IMR-90 (cell line): ENCODE results near the gene RLN3. TPM values are rescaled to one million over a fixed set of nuclear protein-coding genes. Genes with fewer than 3 reads are reported as not detected.

Experiments
- ATAC-seq: fragments of 200-7000 bp; cut with Tn5 transposase; 2 replicates; pipeline ENCODE4 v1.9.1; 2020; ENCODE audit warnings: low read depth, mild to moderate bottlenecking, moderate library complexity
- BruUV-seq: library from RNA; stranded (reverse); fragments of 400-500 nt; replicated peaks from 2 replicates; lab custom pipeline; 2021; lab: Mats Ljungman, UMichigan
- CTCF ChIA-PET: fragments of 300-600 bp; formaldehyde crosslinking; extraction: SDS; loops from one replicate; lab custom pipeline; 2021; ENCODE audit warnings: antibody characterized with exemption; lab: Yijun Ruan, JAX
- POLR2A ChIA-PET: fragments of 300-600 bp; sonication (Branson Sonifier 250); formaldehyde crosslinking; loops from one replicate; lab custom pipeline; 2022; ENCODE audit warnings: antibody characterized with exemption; ENCODE audit not compliant: unreplicated experiment; lab: Charles Lee
- DNase-seq: peaks from one replicate; pipeline ENCODE4 v3.0.0; 2013
- H2AFZ ChIP-seq: replicated peaks from 2 replicates; pipeline ENCODE3; 2013; ENCODE audit warnings: low read length, mild to moderate bottlenecking; ENCODE audit not compliant: poor library complexity
- H2AK5ac ChIP-seq: 2 replicates; pipeline ENCODE4 v1.6.1; 2013; ENCODE audit warnings: low read depth, low read length, inconsistent platforms
- H2AK9ac ChIP-seq: replicated peaks from 2 replicates; pipeline ENCODE3; 2013; ENCODE audit warnings: mild to moderate bottlenecking, low read depth, low read length, moderate library complexity; ENCODE audit not compliant: poor library complexity
- H2BK120ac ChIP-seq: 2 replicates; pipeline ENCODE4 v1.6.1; 2013; ENCODE audit warnings: low read depth, low read length, inconsistent platforms
- H2BK15ac ChIP-seq: 3 replicates; pipeline ENCODE4 v1.6.1; 2013; ENCODE audit warnings: low read depth, low read length, inconsistent platforms
- H2BK20ac ChIP-seq: 2 replicates; pipeline ENCODE4 v1.6.1; 2013; ENCODE audit warnings: low read depth, mild to moderate bottlenecking, inconsistent platforms, low read length, moderate library complexity
- H2BK5ac ChIP-seq: 2 replicates; pipeline ENCODE4 v1.6.1; 2013; ENCODE audit warnings: mild to moderate bottlenecking, low read depth, low read length, inconsistent platforms; ENCODE audit not compliant: poor library complexity, severe bottlenecking
- H3K14ac ChIP-seq: replicated peaks from 2 replicates; pipeline ENCODE4 v1.6.1; 2013; ENCODE audit warnings: low read depth, low read length, inconsistent platforms
- H3K18ac ChIP-seq: 2 replicates; pipeline ENCODE4 v1.6.1; 2013; ENCODE audit warnings: low read depth, low read length, control low read depth
- H3K23ac ChIP-seq: 2 replicates; pipeline ENCODE4 v1.6.1; 2013; ENCODE audit warnings: low read depth, low read length, inconsistent platforms
- H3K27ac ChIP-seq: 2 replicates; pipeline ENCODE4 v1.5.1; 2013; ENCODE audit warnings: mild to moderate bottlenecking, control low read depth, low read length; ENCODE audit not compliant: insufficient read depth
- H3K27me3 ChIP-seq: 2 replicates; pipeline ENCODE4 v1.6.1; 2013; ENCODE audit warnings: low read length; ENCODE audit not compliant: control insufficient read depth, insufficient read depth
- H3K36me3 ChIP-seq: 2 replicates; pipeline ENCODE4 v1.6.1; 2013; ENCODE audit warnings: low read length, mixed read lengths; ENCODE audit not compliant: control insufficient read depth, insufficient read depth
- H3K4ac ChIP-seq: 2 replicates; pipeline ENCODE4 v1.6.1; 2013; ENCODE audit warnings: low read depth, low read length, inconsistent platforms
- H3K4me1 ChIP-seq: 2 replicates; pipeline ENCODE4 v1.6.1; 2013; ENCODE audit warnings: low read length, mixed read lengths; ENCODE audit not compliant: control insufficient read depth, insufficient read depth
- H3K4me2 ChIP-seq: 2 replicates; pipeline ENCODE4 v1.6.1; 2013; ENCODE audit warnings: low read depth, mild to moderate bottlenecking, control low read depth, low read length, moderate library complexity
- H3K4me3 ChIP-seq: 2 replicates; pipeline ENCODE4 v1.5.1; 2013; ENCODE audit warnings: low read depth, mild to moderate bottlenecking, control low read depth, low read length, moderate library complexity; ENCODE audit not compliant: insufficient read depth
- H3K56ac ChIP-seq: 2 replicates; pipeline ENCODE4 v1.6.1; 2013; ENCODE audit warnings: low read length, inconsistent platforms; ENCODE audit not compliant: insufficient read depth; ENCODE audit errors: extremely low read depth
- H3K79me1 ChIP-seq, 2 experiments: 2 replicates each; pipeline ENCODE4 v1.6.1; 2013; ENCODE audit warnings: low read length in 2 of 2, inconsistent platforms in 1 of 2, low read depth in 1 of 2
- H3K9ac ChIP-seq: 2 replicates; pipeline ENCODE4 v1.6.1; 2013; ENCODE audit warnings: low read depth, low read length, control low read depth
- H3K9me1 ChIP-seq: 2 replicates; pipeline ENCODE4 v1.6.1; 2013; ENCODE audit warnings: low read length, inconsistent platforms; ENCODE audit not compliant: insufficient read depth
- H3K9me3 ChIP-seq: 2 replicates; pipeline ENCODE4 v1.6.1; 2013; ENCODE audit warnings: low read length; ENCODE audit not compliant: control insufficient read depth, insufficient read depth
- H4K20me1 ChIP-seq: 2 replicates; pipeline ENCODE4 v1.6.1; 2013; ENCODE audit warnings: low read length, inconsistent platforms; ENCODE audit not compliant: insufficient read depth
- H4K5ac ChIP-seq: 2 replicates; pipeline ENCODE4 v1.6.1; 2013; ENCODE audit warnings: mild to moderate bottlenecking, low read depth, low read length, control low read depth
- H4K8ac ChIP-seq, 2 experiments: 2 replicates each; pipeline ENCODE4 v1.6.1; 2013; ENCODE audit warnings: low read depth in 2 of 2, low read length in 2 of 2, control low read depth in 1 of 2, inconsistent platforms in 1 of 2
- H4K91ac ChIP-seq: 2 replicates; pipeline ENCODE4 v1.6.1; 2013; ENCODE audit warnings: low read depth, low read length, inconsistent platforms; ENCODE audit not compliant: insufficient read depth
- BHLHE40 ChIP-seq: fragments of 150-350 bp; IDR thresholded peaks from 2 replicates; pipeline ENCODE4 v1.6.1; 2016; ENCODE audit warnings: mild to moderate bottlenecking, low read depth, low read length
- CEBPB ChIP-seq: IDR thresholded peaks from 2 replicates; pipeline ENCODE4 v1.6.1; 2012; ENCODE audit warnings: low read depth, low read length, improper control_type of control experiment
- CHD1 ChIP-seq: IDR thresholded peaks from 2 replicates; pipeline ENCODE4 v1.6.1; 2012; ENCODE audit warnings: low read depth, low read length, improper control_type of control experiment
- FOS ChIP-seq: fragments of 150-350 bp; IDR thresholded peaks from 2 replicates; pipeline ENCODE4 v1.6.1; 2016; ENCODE audit warnings: low read depth, low read length
- MAFK ChIP-seq: IDR thresholded peaks from 2 replicates; pipeline ENCODE4 v1.6.1; 2012; ENCODE audit warnings: low read depth, low read length, improper control_type of control experiment
- MAZ ChIP-seq: IDR thresholded peaks from 2 replicates; pipeline ENCODE4 v1.6.1; 2012; ENCODE audit warnings: low read depth, mild to moderate bottlenecking, low read length, improper control_type of control experiment, moderate library complexity, borderline replicate concordance
- MXI1 ChIP-seq: IDR thresholded peaks from 2 replicates; pipeline ENCODE4 v1.6.1; 2012; ENCODE audit warnings: low read depth, mild to moderate bottlenecking, low read length, moderate library complexity, borderline replicate concordance
- NFE2L2 ChIP-seq: fragments of 150-350 bp; IDR thresholded peaks from 2 replicates; pipeline ENCODE4 v1.6.1; 2016; ENCODE audit warnings: low read depth, mild to moderate bottlenecking, low read length
- POLR2A ChIP-seq: IDR thresholded peaks from 2 replicates; pipeline ENCODE4 v1.6.1; 2012; ENCODE audit warnings: mild to moderate bottlenecking, low read depth, low read length
- RAD21 ChIP-seq: IDR thresholded peaks from 2 replicates; pipeline ENCODE4 v1.6.1; 2012; ENCODE audit warnings: low read length, improper control_type of control experiment
- RCOR1 ChIP-seq: IDR thresholded peaks from 2 replicates; pipeline ENCODE4 v1.6.1; 2012; ENCODE audit warnings: mild to moderate bottlenecking, low read length, improper control_type of control experiment; ENCODE audit not compliant: insufficient replicate concordance
- RFX5 ChIP-seq: IDR thresholded peaks from 2 replicates; pipeline ENCODE4 v1.8.0; 2012; ENCODE audit warnings: low read depth, mild to moderate bottlenecking, low read length, moderate library complexity
- SMC3 ChIP-seq: fragments of 150-350 bp; IDR thresholded peaks from 2 replicates; pipeline ENCODE4 v1.6.1; 2016; ENCODE audit warnings: low read depth, mild to moderate bottlenecking, antibody characterized with exemption, low read length, moderate library complexity
- USF2 ChIP-seq: fragments of 150-350 bp; IDR thresholded peaks from 2 replicates; pipeline ENCODE4 v1.6.1; 2017; ENCODE audit warnings: mild to moderate bottlenecking, antibody characterized with exemption, low read length, low read depth
- WGBS, 2 experiments: methylation state at CpG; one replicate each; pipeline versions ENCODE4 v1.1.5 to v1.1.7; 2013; ENCODE audit warnings: missing lambda C conversion rate in 2 of 2; ENCODE audit not compliant: insufficient read length in 1 of 2; ENCODE audit errors: extremely low coverage in 2 of 2; 5-methylcytosine and 5-hydroxymethylcytosine counted together
- dilution Hi-C: fragments of 300-500 bp; cut with HindIII; formaldehyde crosslinking; loops from one replicate; pipeline ENCODE4 v1.14.3; 2018; ENCODE audit warnings: low sequenced_read_pairs; ENCODE audit not compliant: unreplicated experiment
- in situ Hi-C: fragments of 300-500 bp; cut with MboI; formaldehyde crosslinking; loops from 3 replicates; pipeline ENCODE4 v1.14.3; 2019; ENCODE audit warnings: low sequenced_read_pairs, inconsistent platforms, mixed read lengths
- intact Hi-C: fragments of 100-400 bp; cut with micrococcal nuclease; formaldehyde crosslinking; loops from 2 replicates; pipeline ENCODE4 v1.10.0; 2022
- polyA plus RNA-seq, 3 experiments: library from polyadenylated mRNA; depleted of rRNA; stranded (reverse); fragments of >200 nt; gene quantifications; 2 replicates each; pipeline ENCODE4 v1.2.3, GENCODE V29; 2012; ENCODE audit warnings: low replicate concordance in 1 of 3
- total RNA-seq: library from RNA; depleted of rRNA; stranded (reverse); fragments of >200 nt; gene quantifications from 2 replicates; pipeline ENCODE4 v1.2.3, GENCODE V29; 2012
- TF ChIP-seq, protein P1 (sequence below): conservative IDR thresholded peaks from 2 replicates; pipeline ENCODE4 v1.5.1; 2012; ENCODE audit warnings: mild to moderate bottlenecking, low read depth, low read length, improper control_type of control experiment
- TF ChIP-seq, protein P2 (sequence below): fragments of 150-350 bp; IDR thresholded peaks from 2 replicates; pipeline ENCODE4 v1.6.1; 2016; ENCODE audit warnings: low read depth, mild to moderate bottlenecking, low read length, moderate library complexity, borderline replicate concordance

The RLN3 gene
- total and polyA plus RNA-seq, 2 of the 4 experiments (the other 2 are of a cell fraction) = not detected

DNA sequence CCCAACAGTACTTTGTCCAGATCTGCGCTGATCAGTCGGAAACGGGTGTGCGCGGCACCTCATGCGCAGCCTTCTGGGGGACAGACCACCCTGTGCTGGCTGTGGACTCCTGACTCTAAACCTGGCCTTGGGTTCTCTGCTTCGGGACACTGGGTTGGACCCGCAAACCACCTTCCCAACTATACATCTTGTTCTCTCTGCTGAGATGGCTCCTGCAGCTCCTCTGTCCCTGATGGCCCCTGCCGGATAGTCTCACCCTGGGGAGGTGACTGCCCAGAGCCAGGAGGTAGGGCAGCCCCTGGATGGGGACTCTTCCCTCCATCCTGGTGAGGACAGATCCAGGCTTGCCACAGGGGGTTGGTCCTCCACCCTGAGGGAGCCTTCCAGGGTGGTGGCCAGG lies 45.2 kb upstream of the RLN3 start:
- peaks cover 0 to 19% of the 10 kb centered on the region in 2 experiments; a peak in 1 of 4 replicates for H3K79me1 ChIP-seq
- no peak overlapping the region for H2BK120ac ChIP-seq
- H2AK9ac ChIP-seq = no peak overlapping the region
- dilution Hi-C loops (no loop called here), in situ Hi-C loops (no loop called here), intact Hi-C loops (no loop called here)
- DNase-seq (no peak), ATAC-seq (no peak)
- H3K9me3 ChIP-seq = no peaks in the 10 kb centered on the region
- no peak overlapping the region for H3K23ac ChIP-seq
- no peak overlapping the region for H3K4ac ChIP-seq
- ChIA-PET POLR2A (no interaction called here), CTCF (no interaction called here)
- no peak overlapping the region for H2BK15ac ChIP-seq
- no peak overlapping the region for H2AK5ac ChIP-seq
- H3K18ac ChIP-seq = no peak overlapping the region
- BruUV-seq = no TSS peak
- H3K56ac ChIP-seq = no peak overlapping the region
- no peak overlapping the region for H2BK20ac ChIP-seq
- peaks cover 8% of the 10 kb centered on the region; the same call in 1 of the 2 replicates for H3K9me1 ChIP-seq
- no peak overlapping the region for H3K27ac ChIP-seq
- H3K4me3 ChIP-seq = no peak overlapping the region
- TF ChIP-seq CHD1 = no peak
- no peak for TF ChIP-seq FOS
- no peak for TF ChIP-seq BHLHE40
- no peak for TF ChIP-seq USF2
- no peak for TF ChIP-seq SMC3
- no peak for TF ChIP-seq RAD21
- TF ChIP-seq, protein P1, sequence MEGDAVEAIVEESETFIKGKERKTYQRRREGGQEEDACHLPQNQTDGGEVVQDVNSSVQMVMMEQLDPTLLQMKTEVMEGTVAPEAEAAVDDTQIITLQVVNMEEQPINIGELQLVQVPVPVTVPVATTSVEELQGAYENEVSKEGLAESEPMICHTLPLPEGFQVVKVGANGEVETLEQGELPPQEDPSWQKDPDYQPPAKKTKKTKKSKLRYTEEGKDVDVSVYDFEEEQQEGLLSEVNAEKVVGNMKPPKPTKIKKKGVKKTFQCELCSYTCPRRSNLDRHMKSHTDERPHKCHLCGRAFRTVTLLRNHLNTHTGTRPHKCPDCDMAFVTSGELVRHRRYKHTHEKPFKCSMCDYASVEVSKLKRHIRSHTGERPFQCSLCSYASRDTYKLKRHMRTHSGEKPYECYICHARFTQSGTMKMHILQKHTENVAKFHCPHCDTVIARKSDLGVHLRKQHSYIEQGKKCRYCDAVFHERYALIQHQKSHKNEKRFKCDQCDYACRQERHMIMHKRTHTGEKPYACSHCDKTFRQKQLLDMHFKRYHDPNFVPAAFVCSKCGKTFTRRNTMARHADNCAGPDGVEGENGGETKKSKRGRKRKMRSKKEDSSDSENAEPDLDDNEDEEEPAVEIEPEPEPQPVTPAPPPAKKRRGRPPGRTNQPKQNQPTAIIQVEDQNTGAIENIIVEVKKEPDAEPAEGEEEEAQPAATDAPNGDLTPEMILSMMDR = no peak
- TF ChIP-seq MXI1 = no peak
- no peak for TF ChIP-seq MAFK
- TF ChIP-seq RCOR1 = no peak
- no peak for TF ChIP-seq NFE2L2
- no peak for TF ChIP-seq CEBPB
- TF ChIP-seq RFX5 = no peak
- no peak for TF ChIP-seq POLR2A
- TF ChIP-seq, protein P2, sequence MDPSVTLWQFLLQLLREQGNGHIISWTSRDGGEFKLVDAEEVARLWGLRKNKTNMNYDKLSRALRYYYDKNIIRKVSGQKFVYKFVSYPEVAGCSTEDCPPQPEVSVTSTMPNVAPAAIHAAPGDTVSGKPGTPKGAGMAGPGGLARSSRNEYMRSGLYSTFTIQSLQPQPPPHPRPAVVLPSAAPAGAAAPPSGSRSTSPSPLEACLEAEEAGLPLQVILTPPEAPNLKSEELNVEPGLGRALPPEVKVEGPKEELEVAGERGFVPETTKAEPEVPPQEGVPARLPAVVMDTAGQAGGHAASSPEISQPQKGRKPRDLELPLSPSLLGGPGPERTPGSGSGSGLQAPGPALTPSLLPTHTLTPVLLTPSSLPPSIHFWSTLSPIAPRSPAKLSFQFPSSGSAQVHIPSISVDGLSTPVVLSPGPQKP = no peak
- TF ChIP-seq MAZ = no peak
- no peak overlapping the region for H4K5ac ChIP-seq
- H2BK5ac ChIP-seq = no peak overlapping the region
- H4K91ac ChIP-seq = no peak overlapping the region
- no peak overlapping the region for H2AFZ ChIP-seq
- 97% methylated on average over 5 of the region's 9 CpGs; no CpG with 5 or more reads in 1 of the 2 experiments for WGBS, 2 experiments
- peaks cover 9% of the 10 kb centered on the region; the same call in 1 of the 2 replicates for H3K36me3 ChIP-seq
- no peaks in the 10 kb centered on the region for H3K27me3 ChIP-seq
- H4K8ac ChIP-seq = no peak overlapping the region
- H3K9ac ChIP-seq = no peak overlapping the region
- peaks cover 10% of the 10 kb centered on the region for H3K4me1 ChIP-seq
- no peak overlapping the region for H3K14ac ChIP-seq
- H3K4me2 ChIP-seq = no peak overlapping the region
- H4K20me1 ChIP-seq = no peaks in the 10 kb centered on the region
